PC-9 (cell line): ENCODE measurements around the gene FOXJ3. TPM values are rescaled to one million over a fixed set of nuclear protein-coding genes. Genes with fewer than 3 reads are reported as not detected.

Experiments used
- BruUV-seq: library from RNA; stranded (reverse); fragments of 400-500 nt; replicated peaks from 2 replicates; lab custom pipeline; 2021; lab: Mats Ljungman, UMichigan
- CTCF ChIA-PET: fragments of 300-600 bp; sonication (Branson Sonifier 250); formaldehyde crosslinking; loops from one replicate; lab custom pipeline; 2022; ENCODE audit warnings: antibody characterized with exemption; lab: Charles Lee
- POLR2A ChIA-PET: fragments of 300-600 bp; sonication (Branson Sonifier 250); formaldehyde crosslinking; loops from one replicate; lab custom pipeline; 2022; ENCODE audit warnings: antibody characterized with exemption; ENCODE audit not compliant: unreplicated experiment; lab: Charles Lee
- DNase-seq, 2 experiments: peaks; one replicate each; pipeline versions ENCODE4 v3.0.0 to v3.0.0-alpha.2; 2015 to 2022; ENCODE audit warnings: mixed read lengths in 1 of 2
- H2AFZ ChIP-seq: fragments of 200-600 bp; sonication (generic); 2 replicates; pipeline ENCODE4 v1.8.1; 2017; ENCODE audit warnings: antibody characterized with exemption
- H3F3A ChIP-seq: fragments of 200-600 bp; sonication (generic); 2 replicates; pipeline ENCODE4 v1.8.1; 2017; ENCODE audit warnings: antibody characterized with exemption, mild to moderate bottlenecking, low read depth; ENCODE audit not compliant: insufficient read depth
- H3K27ac ChIP-seq: fragments of 200-600 bp; sonication (generic); 2 replicates; pipeline ENCODE4 v1.6.1; 2016; ENCODE audit warnings: mixed run types
- H3K27me3 ChIP-seq: fragments of 200-600 bp; sonication (generic); 2 replicates; pipeline ENCODE4 v1.6.1; 2016; ENCODE audit warnings: low read depth, mixed run types; ENCODE audit not compliant: insufficient read depth
- H3K36me3 ChIP-seq: fragments of 200-600 bp; sonication (generic); 2 replicates; pipeline ENCODE4 v1.6.1; 2016; ENCODE audit warnings: low read depth, mixed run types
- H3K4me1 ChIP-seq: fragments of 200-600 bp; sonication (generic); replicated peaks from 2 replicates; pipeline ENCODE4 v1.6.1; 2016; ENCODE audit warnings: mixed run types; ENCODE audit not compliant: insufficient read depth
- H3K4me2 ChIP-seq: fragments of 200-600 bp; sonication (generic); 2 replicates; pipeline ENCODE4 v1.6.1; 2017; ENCODE audit warnings: mixed run types
- H3K4me3 ChIP-seq: fragments of 200-600 bp; sonication (generic); 2 replicates; pipeline ENCODE4 v1.6.1; 2016; ENCODE audit warnings: mixed run types
- H3K79me2 ChIP-seq: fragments of 200-600 bp; sonication (generic); 2 replicates; pipeline ENCODE4 v1.6.1; 2017; ENCODE audit warnings: low read depth, mixed run types
- H3K9me2 ChIP-seq: fragments of 200-600 bp; sonication (generic); 2 replicates; pipeline ENCODE4 v1.8.1; 2017; ENCODE audit warnings: mild to moderate bottlenecking; ENCODE audit not compliant: insufficient read depth
- H3K9me3 ChIP-seq: fragments of 200-600 bp; sonication (generic); 2 replicates; pipeline ENCODE4 v1.8.1; 2016; ENCODE audit warnings: low read depth; ENCODE audit not compliant: insufficient read depth
- H4K20me1 ChIP-seq: fragments of 200-600 bp; sonication (generic); 2 replicates; pipeline ENCODE4 v1.8.1; 2017; ENCODE audit not compliant: insufficient read depth
- EZH2 ChIP-seq: fragments of 200-600 bp; sonication (generic); IDR thresholded peaks from 2 replicates; pipeline ENCODE4 v1.8.0; 2017; ENCODE audit warnings: antibody characterized with exemption, low read depth
- intact Hi-C: fragments of 100-400 bp; cut with micrococcal nuclease; formaldehyde crosslinking; loops from one replicate; pipeline ENCODE4 v1.10.0; 2022; ENCODE audit not compliant: unreplicated experiment
- total RNA-seq: library from RNA; stranded (reverse); gene quantifications from 2 replicates; pipeline ENCODE4 v1.2.3, GENCODE V29; 2021
- TF ChIP-seq, protein P1 (sequence below): fragments of 200-600 bp; sonication (generic); conservative IDR thresholded peaks from 2 replicates; pipeline ENCODE4 v1.6.1; 2017; ENCODE audit warnings: mixed run types, antibody characterized with exemption, mild to moderate bottlenecking, moderate library complexity

FOXJ3 gene
- total RNA-seq, 1 experiment from 2014 or later: 60.4 TPM

DNA sequence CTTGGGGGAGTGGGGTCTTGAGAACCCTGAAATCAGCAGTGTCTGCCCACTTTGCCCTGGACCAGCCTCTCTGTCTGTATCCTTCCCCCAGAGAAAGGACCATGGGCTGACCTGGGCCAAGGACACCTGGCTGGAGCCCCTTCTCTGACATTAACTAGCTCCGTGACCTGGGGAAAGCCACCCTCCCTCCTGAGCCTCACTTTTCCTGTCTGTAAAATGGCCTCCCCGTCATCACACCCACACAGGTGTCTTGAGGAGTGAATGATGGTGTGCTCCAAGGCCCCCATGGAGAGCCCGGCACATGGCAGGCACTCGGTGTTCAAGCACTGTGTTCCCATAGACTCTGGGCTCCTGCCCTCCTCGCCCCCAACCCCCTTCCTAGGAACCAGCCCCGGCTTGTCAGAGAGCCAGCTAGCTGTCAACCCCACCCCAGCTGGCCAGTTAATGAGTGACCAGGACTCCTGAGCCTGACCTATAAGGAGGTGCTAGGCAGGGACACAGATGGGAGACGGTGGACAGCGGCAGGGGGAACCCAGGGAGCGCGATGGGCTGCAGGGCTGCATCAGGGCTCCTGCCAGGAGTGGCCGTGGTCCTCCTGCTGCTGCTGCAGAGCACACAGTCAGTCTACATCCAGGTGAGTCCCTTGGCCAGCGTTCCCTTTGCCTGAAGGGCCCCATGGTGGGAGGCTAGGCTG lies 182.0 kb downstream of the FOXJ3 start, which contains the start of gene GUCA2B:
TSS of gene GUCA2B (plus strand) at position 504 of the 694 bp plus-strand sequence. CDS start at position 545, 41 bp downstream.
- BruUV-seq: no TSS peak
- Histone ChIP-seq H3K9me2 (no peaks in the 10 kb centered on the region), H3K4me2 (no peak within 1 kb of the TSS; the same call in 1 of the 2 replicates)

GRCh38 chr1:42152119-42152518 lies 182.9 kb downstream of the FOXJ3 start:
- BruUV-seq: no TSS peak
- H3K9me3 ChIP-seq: no peaks in the 10 kb centered on the region
- H3K4me2 ChIP-seq: peak overlapping the region; percentile 15; the same call in 1 of the 2 replicates
- no peak overlapping the region for H2AFZ ChIP-seq
- peaks cover 18% of the 10 kb centered on the region for H3F3A ChIP-seq
- no peak overlapping the region for H3K27ac ChIP-seq
- H3K79me2 ChIP-seq: no peaks in the 10 kb centered on the region
- ChIA-PET CTCF (interaction anchor here (1.0 to 1.2 kb wide), 3 partner anchors 13 to 114 kb away, joined by 3 to 6 read pairs (median 4); no protein-coding TSS in a partner anchor), POLR2A (interaction anchor here (0.7 to 1.5 kb wide), 3 partner anchors 12 to 114 kb away, joined by 4 to 9 read pairs (median 7); no protein-coding TSS in a partner anchor)
- H4K20me1 ChIP-seq: no peaks in the 10 kb centered on the region
- TF ChIP-seq EZH2: no peak
- TF ChIP-seq, protein P1, sequence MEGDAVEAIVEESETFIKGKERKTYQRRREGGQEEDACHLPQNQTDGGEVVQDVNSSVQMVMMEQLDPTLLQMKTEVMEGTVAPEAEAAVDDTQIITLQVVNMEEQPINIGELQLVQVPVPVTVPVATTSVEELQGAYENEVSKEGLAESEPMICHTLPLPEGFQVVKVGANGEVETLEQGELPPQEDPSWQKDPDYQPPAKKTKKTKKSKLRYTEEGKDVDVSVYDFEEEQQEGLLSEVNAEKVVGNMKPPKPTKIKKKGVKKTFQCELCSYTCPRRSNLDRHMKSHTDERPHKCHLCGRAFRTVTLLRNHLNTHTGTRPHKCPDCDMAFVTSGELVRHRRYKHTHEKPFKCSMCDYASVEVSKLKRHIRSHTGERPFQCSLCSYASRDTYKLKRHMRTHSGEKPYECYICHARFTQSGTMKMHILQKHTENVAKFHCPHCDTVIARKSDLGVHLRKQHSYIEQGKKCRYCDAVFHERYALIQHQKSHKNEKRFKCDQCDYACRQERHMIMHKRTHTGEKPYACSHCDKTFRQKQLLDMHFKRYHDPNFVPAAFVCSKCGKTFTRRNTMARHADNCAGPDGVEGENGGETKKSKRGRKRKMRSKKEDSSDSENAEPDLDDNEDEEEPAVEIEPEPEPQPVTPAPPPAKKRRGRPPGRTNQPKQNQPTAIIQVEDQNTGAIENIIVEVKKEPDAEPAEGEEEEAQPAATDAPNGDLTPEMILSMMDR: no peak
- no peak overlapping the region for H3K4me3 ChIP-seq
- H3K9me2 ChIP-seq: no peaks in the 10 kb centered on the region
- peaks cover 34% of the 10 kb centered on the region for H3K4me1 ChIP-seq
- H3K27me3 ChIP-seq: no peaks in the 10 kb centered on the region
- intact Hi-C loops: loop anchor here (1.0 kb wide), 1 partner anchor 13 kb away; no protein-coding TSS in a partner anchor
- no peaks in the 10 kb centered on the region for H3K36me3 ChIP-seq
- DNase-seq: peak; percentile 81 to 92

More for the DNA sequence above, 182.0 kb downstream of the FOXJ3 start, which contains the start of gene GUCA2B:
- no peak within 1 kb of the TSS for H2AFZ ChIP-seq
- no peaks in the 10 kb centered on the region for H3K27me3 ChIP-seq
- H3K9me3 ChIP-seq: no peaks in the 10 kb centered on the region
- H3K79me2 ChIP-seq: no peaks in the 10 kb centered on the region
- peaks cover 25% of the 10 kb centered on the region for H3K4me1 ChIP-seq
- POLR2A ChIA-PET: interaction anchor here (1.5 kb wide), 1 partner anchor 13 kb away, joined by 4 read pairs; no protein-coding TSS in a partner anchor
- CTCF ChIA-PET: no interaction called here
- H3F3A ChIP-seq: peaks cover 10% of the 10 kb centered on the region
- no peak within 1 kb of the TSS for H3K27ac ChIP-seq
- no peak within 1 kb of the TSS for H3K4me3 ChIP-seq
- no peak for TF ChIP-seq EZH2
- TF ChIP-seq, protein P1: no peak
- intact Hi-C loops: loop anchor here (1.0 kb wide), 1 partner anchor 12 kb away; no protein-coding TSS in a partner anchor
- no peaks in the 10 kb centered on the region for H4K20me1 ChIP-seq
- no peak for DNase-seq
- no peaks in the 10 kb centered on the region for H3K36me3 ChIP-seq

GRCh38 chr1:42150651-42151050 lies 184.4 kb downstream of the FOXJ3 start:
- peaks cover 36% of the 10 kb centered on the region for H3K4me1 ChIP-seq
- ChIA-PET POLR2A (interaction anchor here (0.6 kb wide), 1 partner anchor 1475 kb away, joined by 4 read pairs; no protein-coding TSS in a partner anchor), CTCF (no interaction called here)
- intact Hi-C loops: no loop called here
- H3K4me2 ChIP-seq: no peak overlapping the region
- no peaks in the 10 kb centered on the region for H3K9me3 ChIP-seq
- H3K27ac ChIP-seq: no peak overlapping the region
- H3K9me2 ChIP-seq: no peaks in the 10 kb centered on the region
- no peaks in the 10 kb centered on the region for H3K27me3 ChIP-seq
- no peak overlapping the region for H2AFZ ChIP-seq
- DNase-seq: no peak
- H3K79me2 ChIP-seq: no peaks in the 10 kb centered on the region
- H3K36me3 ChIP-seq: no peaks in the 10 kb centered on the region
- TF ChIP-seq, protein P1: no peak
- no peak for TF ChIP-seq EZH2
- H3F3A ChIP-seq: peaks cover 18% of the 10 kb centered on the region
- H3K4me3 ChIP-seq: no peak overlapping the region
- BruUV-seq: no TSS peak
- no peaks in the 10 kb centered on the region for H4K20me1 ChIP-seq
